Large intestine (tissue), 3 donors: ENCODE data around the gene EIF2B1. TPM values are rescaled to one million over a fixed set of nuclear protein-coding genes. Genes with fewer than 3 reads are reported as not detected.
A peak's percentile ranks its signal among the peaks of the same experiment; 100 is the strongest.

Experiments
- DNase-seq, 2 donors: peaks; one replicate each; pipeline versions ENCODE4 v3.0.0 to v3.0.0-alpha.2; 2013
- H3K27ac ChIP-seq: one replicate; pipeline ENCODE4 v1.5.1; 2013; ENCODE audit warnings: low read length
- H3K27me3 ChIP-seq: 2 replicates; pipeline ENCODE4 v1.6.1; 2013; ENCODE audit warnings: low read length; ENCODE audit not compliant: control insufficient read depth, insufficient read depth
- H3K36me3 ChIP-seq: 2 replicates; pipeline ENCODE4 v1.6.1; 2013; ENCODE audit warnings: low read length; ENCODE audit not compliant: control insufficient read depth, insufficient read depth
- H3K4me1 ChIP-seq: one replicate; pipeline ENCODE4 v1.6.1; 2013; ENCODE audit warnings: low read length; ENCODE audit not compliant: control insufficient read depth, insufficient read depth
- H3K4me3 ChIP-seq: one replicate; pipeline ENCODE4 v1.5.1; 2013; ENCODE audit warnings: low read length
- H3K9me3 ChIP-seq: one replicate; pipeline ENCODE4 v1.6.1; 2013; ENCODE audit warnings: mild to moderate bottlenecking, low read depth, low read length, moderate library complexity; ENCODE audit not compliant: control insufficient read depth
- WGBS: methylation state at CpG from one replicate; pipeline ENCODE4 v1.1.5; 2013; ENCODE audit warnings: low lambda C conversion rate; ENCODE audit not compliant: insufficient coverage; 5-methylcytosine and 5-hydroxymethylcytosine counted together
- polyA plus RNA-seq: library from polyadenylated mRNA; unstranded; fragments of 120-200 nt; gene quantifications from one replicate; pipeline ENCODE4 v1.2.1, GENCODE V29; 2013

Gene EIF2B1
- polyA plus RNA-seq, 1 donor, result 42.8 TPM

DNA sequence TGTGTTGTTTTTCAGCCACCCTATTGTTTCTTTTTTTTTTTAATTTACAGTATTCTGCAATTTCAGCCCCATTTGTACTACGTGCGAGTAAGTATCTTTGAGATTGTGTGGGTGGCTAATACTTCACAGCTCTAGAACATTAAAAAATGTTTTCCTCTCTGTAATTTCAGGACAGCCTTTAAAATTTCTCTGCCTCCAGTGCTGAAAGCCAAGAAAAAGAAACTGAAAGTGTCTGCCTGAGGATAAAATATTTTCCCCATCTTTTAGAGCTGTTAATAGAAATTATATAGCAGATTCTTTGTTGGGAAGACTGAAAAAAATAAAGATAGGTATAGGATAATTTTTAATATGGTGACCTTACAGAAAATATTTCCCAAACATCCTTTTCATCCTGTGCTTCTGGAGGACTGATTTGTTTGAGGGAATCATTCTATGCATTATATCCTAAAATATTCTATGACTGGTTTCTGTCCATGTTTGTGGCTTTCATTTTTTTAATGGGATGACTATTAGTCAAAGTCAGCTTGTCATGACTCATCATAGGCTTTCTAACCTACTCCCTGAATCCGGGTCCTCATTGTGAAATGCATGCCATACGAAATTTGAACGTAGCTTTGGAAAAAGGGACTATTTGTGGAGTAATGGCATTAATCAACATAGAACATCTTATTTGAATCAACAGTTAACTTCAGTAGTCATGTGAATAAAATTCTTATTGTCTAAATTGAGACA lies 26.7 kb upstream of the EIF2B1 start:
- Histone ChIP-seq H3K27ac (no peak overlapping the region), H3K9me3 (no peaks in the 10 kb centered on the region), H3K27me3 (no peaks in the 10 kb centered on the region), H3K36me3 (peaks cover 30% of the 10 kb centered on the region), H3K4me1 (no peaks in the 10 kb centered on the region), H3K4me3 (no peak overlapping the region)
- no peak for DNase-seq
- 100% methylated on average over 3 of the region's 5 CpGs for WGBS

DNA sequence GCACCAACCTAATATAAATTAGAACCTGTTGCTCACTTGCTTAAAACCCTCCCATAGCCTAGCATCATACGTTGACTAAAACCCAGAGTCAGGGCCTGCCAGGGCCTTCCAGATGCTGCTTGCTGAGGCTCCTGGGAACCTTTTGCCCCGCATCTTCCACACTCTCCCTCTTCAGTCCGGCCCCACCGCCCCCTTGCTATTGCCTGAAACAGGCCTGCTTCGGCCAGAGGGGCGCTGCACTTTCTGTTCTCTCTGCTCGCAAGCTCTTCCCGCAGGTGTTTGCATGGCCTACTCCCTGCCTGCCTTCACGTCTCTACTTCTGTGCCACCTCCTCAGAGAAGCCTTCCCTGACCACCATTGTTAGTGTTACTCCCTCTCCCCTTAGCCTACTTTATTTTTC lies 23.7 kb upstream of the EIF2B1 start:
- peaks cover 35% of the 10 kb centered on the region for H3K36me3 ChIP-seq
- no peaks in the 10 kb centered on the region for H3K4me1 ChIP-seq
- no peak overlapping the region for H3K27ac ChIP-seq
- 88% methylated on average over 3 of the region's 9 CpGs for WGBS
- no peaks in the 10 kb centered on the region for H3K9me3 ChIP-seq
- no peak overlapping the region for H3K4me3 ChIP-seq
- DNase-seq, result no peak
- H3K27me3 ChIP-seq, result no peaks in the 10 kb centered on the region

DNA sequence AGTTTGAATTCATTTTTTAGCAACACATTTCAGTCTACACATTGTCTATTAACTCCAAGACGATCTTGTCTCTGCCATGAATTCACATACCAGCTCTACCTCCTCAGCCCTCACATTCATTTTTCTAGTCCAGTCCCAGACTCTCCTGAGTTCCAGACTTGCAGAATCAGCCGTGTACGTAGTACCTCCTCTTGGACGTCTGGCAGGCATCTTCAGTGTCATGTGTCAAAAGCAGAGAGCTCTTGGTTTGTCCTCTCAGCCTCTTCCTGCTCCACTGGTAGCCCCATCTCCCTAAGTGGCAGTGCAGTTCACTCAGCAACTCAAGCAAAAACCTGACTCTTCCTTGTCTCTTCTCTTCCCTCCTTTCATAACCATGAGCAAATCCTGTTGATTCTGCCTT lies 22.9 kb upstream of the EIF2B1 start:
- Histone ChIP-seq H3K9me3 (no peaks in the 10 kb centered on the region), H3K36me3 (peaks cover 41% of the 10 kb centered on the region), H3K27me3 (no peaks in the 10 kb centered on the region), H3K27ac (no peak overlapping the region), H3K4me1 (no peaks in the 10 kb centered on the region), H3K4me3 (no peak overlapping the region)
- no peak for DNase-seq
- 80% methylated on average over 1 of the region's 4 CpGs for WGBS

DNA sequence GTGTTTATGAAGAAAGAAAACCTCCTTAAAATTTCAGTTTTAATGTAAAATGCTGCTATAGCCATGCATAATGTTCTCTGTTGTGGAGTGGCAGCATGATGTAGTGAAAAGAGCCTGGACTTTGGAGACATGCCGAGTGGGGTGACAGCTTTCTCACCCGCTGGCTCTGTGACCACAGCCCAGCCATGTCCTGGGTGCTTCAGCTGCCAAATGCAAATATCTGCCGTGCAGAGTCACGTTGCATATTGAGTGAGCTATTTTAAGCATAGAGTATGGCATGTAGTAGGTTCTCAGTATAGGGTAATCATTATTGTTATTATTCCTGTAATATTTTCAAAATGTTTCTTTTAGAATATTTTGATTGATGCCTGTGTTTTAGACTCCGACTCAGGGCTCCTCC lies 21.9 kb upstream of the EIF2B1 start:
- no peak for DNase-seq
- H3K36me3 ChIP-seq, result peaks cover 48% of the 10 kb centered on the region
- no CpG with 5 or more reads among the region's 5 CpGs for WGBS

DNA sequence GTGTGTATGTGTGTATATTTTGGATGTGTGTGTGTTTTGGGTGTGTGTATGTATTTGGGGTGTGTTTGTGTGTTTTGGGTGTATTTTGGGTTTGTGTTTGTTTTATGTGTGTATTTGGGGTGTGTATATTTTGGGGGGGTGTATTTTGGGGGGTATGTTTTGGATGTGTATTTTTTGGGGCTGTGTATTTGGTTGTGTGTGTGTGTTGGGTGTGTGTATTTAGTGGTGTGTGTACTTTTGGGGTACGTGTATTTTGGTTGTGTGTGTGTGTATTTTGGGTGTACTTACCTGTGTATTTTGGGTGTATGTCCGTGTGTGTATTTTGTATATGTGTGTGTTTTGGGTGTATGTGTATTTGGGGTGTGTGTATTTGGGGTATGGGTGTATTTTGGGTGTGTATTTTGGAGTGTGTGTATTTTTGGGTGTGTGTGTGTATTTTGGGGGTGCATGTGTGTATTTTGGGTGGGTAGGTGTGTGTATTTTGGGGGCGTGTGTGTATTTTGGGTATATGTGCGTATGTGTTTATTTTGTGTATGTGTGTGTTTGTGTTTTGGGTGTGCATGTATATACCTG lies 20.7 kb upstream of the EIF2B1 start:
- Histone ChIP-seq H3K36me3 (peaks cover 50% of the 10 kb centered on the region), H3K4me1 (no peaks in the 10 kb centered on the region), H3K27ac (no peak overlapping the region), H3K4me3 (no peak overlapping the region), H3K27me3 (no peaks in the 10 kb centered on the region), H3K9me3 (no peaks in the 10 kb centered on the region)
- WGBS, result no CpG with 5 or more reads among the region's 4 CpGs
- no peak for DNase-seq

More for the DNA sequence above, 21.9 kb upstream of the EIF2B1 start:
- no peaks in the 10 kb centered on the region for H3K27me3 ChIP-seq
- no peak overlapping the region for H3K27ac ChIP-seq
- no peak overlapping the region for H3K4me3 ChIP-seq
- no peaks in the 10 kb centered on the region for H3K4me1 ChIP-seq
- no peaks in the 10 kb centered on the region for H3K9me3 ChIP-seq

DNA sequence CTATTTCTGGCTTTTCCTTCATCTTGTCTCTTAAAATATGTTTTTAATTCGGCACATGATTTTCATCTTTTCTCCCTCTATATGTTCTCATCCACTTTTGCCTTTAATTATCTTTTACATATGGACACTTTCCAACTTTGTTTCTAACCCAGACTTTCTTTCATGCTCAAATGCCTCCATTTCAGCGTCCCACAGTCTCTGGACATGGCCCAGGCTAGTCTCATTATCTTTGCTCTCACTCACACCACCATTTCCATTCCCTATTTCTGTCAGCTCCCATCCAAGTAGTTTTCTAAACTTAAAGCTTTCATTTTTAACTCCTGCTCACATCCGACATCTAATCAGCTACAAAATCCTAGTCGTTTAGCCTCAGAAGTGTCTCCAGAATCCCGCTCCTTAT lies 14.9 kb upstream of the EIF2B1 start:
- Histone ChIP-seq H3K27ac (no peak overlapping the region), H3K27me3 (no peaks in the 10 kb centered on the region), H3K4me3 (no peak overlapping the region), H3K36me3 (peaks cover 58% of the 10 kb centered on the region), H3K9me3 (no peaks in the 10 kb centered on the region), H3K4me1 (no peaks in the 10 kb centered on the region)
- 100% methylated on average over 5 of the region's 5 CpGs for WGBS
- DNase-seq, result no peak

DNA sequence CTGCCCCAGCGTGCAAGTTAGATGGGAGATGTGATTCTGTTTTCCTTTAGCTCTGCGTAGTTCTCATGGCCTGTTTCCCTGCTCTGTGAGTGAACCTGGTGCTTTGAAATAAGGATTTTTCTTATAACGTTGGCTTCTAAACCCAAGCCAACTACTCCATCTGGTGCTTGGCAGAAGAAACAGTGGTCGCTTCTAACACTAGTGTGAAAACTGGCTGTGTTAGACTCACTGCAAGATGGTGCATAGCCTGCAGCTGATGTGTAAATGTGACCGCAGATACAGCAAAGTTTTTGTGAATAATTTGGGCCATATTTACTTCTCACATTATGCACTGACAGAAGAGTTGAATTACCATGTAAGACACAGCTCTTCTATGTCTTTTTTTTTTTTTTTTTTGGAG lies 12.4 kb upstream of the EIF2B1 start:
- Histone ChIP-seq H3K9me3 (no peaks in the 10 kb centered on the region), H3K27me3 (no peaks in the 10 kb centered on the region), H3K27ac (no peak overlapping the region), H3K36me3 (peaks cover 52% of the 10 kb centered on the region), H3K4me1 (no peaks in the 10 kb centered on the region), H3K4me3 (no peak overlapping the region)
- no CpG with 5 or more reads among the region's 5 CpGs for WGBS
- no peak for DNase-seq

DNA sequence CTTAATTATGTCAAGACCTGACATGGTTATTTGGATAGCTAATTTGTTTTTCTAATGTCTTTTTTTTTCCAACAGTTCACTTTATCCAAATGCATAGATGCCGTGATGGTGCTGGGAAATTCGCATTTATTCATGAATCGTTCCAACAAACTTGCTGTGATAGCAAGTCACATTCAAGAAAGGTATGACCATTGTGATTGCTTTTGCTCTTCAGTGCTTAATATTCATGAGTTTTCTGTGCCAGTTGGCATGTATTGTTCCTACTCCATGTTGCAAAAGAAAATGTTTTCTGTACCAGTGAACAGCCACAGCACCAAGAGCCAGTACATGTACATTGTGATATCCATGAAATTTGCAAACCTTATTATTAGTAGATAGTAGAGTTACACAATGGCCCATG lies 11.9 kb upstream of the EIF2B1 start:
- no peaks in the 10 kb centered on the region for H3K27me3 ChIP-seq
- H3K4me3 ChIP-seq, result no peak overlapping the region
- H3K27ac ChIP-seq, result no peak overlapping the region
- DNase-seq, result no peak
- H3K4me1 ChIP-seq, result no peaks in the 10 kb centered on the region
- no peaks in the 10 kb centered on the region for H3K9me3 ChIP-seq
- H3K36me3 ChIP-seq, result peaks cover 48% of the 10 kb centered on the region
- no CpG with 5 or more reads among the region's 3 CpGs for WGBS

DNA sequence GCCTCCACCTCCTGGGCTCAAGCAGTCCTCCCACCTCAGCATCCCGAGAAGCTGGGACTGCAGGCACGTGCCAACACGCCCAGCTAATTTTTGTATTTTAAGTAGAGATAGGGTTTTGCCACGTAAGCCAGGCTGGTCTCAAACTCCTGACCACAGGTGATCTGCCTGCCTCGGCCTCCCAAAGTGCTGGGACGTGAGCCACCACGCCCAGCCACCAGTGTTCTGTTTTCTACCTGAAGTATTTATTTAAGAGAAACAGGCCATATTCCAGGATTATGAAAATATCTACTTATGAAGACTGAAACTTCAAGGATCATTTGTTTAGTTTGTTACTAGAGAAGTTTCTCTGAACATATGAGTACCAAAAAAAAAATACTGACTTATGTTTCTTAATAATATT lies 10.4 kb upstream of the EIF2B1 start:
- no peak for DNase-seq
- peaks cover 37% of the 10 kb centered on the region for H3K36me3 ChIP-seq
- no peak overlapping the region for H3K27ac ChIP-seq
- H3K9me3 ChIP-seq, result no peaks in the 10 kb centered on the region
- no peaks in the 10 kb centered on the region for H3K4me1 ChIP-seq
- H3K4me3 ChIP-seq, result no peak overlapping the region
- H3K27me3 ChIP-seq, result no peaks in the 10 kb centered on the region
- no CpG with 5 or more reads among the region's 7 CpGs for WGBS

DNA sequence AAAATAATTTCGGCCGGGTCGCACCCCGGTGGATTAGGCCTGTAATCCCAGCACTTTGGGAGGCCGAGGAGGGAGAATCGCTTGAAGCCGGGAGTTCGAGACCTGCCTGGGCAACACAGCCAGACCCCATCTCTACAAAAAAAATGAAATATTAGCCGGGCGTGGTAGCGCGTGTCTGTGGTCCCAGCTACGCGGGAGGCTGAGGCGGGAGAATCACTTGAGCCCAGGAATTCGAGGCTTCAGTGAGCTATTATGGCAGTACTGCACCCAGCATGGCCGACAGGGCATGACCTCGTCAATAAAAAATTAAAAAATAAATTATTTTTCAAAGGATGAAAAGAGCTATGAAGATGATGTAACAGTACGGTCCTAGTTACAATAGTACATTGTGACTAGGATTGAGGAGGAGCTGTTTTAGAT lies 666 bp upstream of the EIF2B1 start:
- Histone ChIP-seq H3K36me3 (peaks cover 19% of the 10 kb centered on the region), H3K27ac (peak overlapping the region; percentile 58), H3K9me3 (no peaks in the 10 kb centered on the region), H3K4me1 (peaks cover 5% of the 10 kb centered on the region), H3K4me3 (peak overlapping the region; percentile 68), H3K27me3 (no peaks in the 10 kb centered on the region)
- 73% methylated on average over 3 of the region's 19 CpGs for WGBS
- no peak for DNase-seq
